Endothelial cell (in vitro differentiated cells): ENCODE results near the gene CYP2B6. TPM values are rescaled to one million over a fixed set of nuclear protein-coding genes. Genes with fewer than 3 reads are reported as not detected.
"Not testable (repeated sequence)": the region's sequence is repeated elsewhere in the genome, so short reads cannot be mapped to it uniquely, and the experiment has no call there.

Experiments used
- DNase-seq: peaks from one replicate; pipeline ENCODE4 v3.0.0; 2021; ENCODE audit warnings: low spot score
- H3K27ac Mint-ChIP-seq: one replicate; pipeline ENCODE4 v1.8.0; 2021; ENCODE audit warnings: mixed read lengths, inconsistent platforms; ENCODE audit not compliant: unreplicated experiment
- H3K27me3 Mint-ChIP-seq: one replicate; pipeline ENCODE4 v1.8.0; 2021; ENCODE audit warnings: mild to moderate bottlenecking, moderate library complexity, mixed read lengths, inconsistent platforms; ENCODE audit not compliant: unreplicated experiment
- H3K36me3 Mint-ChIP-seq: one replicate; pipeline ENCODE4 v1.8.0; 2021; ENCODE audit warnings: mild to moderate bottlenecking, low read depth, mixed read lengths, inconsistent platforms; ENCODE audit not compliant: unreplicated experiment
- H3K4me1 Mint-ChIP-seq: one replicate; pipeline ENCODE4 v1.8.0; 2021; ENCODE audit warnings: mild to moderate bottlenecking, mixed read lengths, inconsistent platforms; ENCODE audit not compliant: unreplicated experiment
- H3K4me3 Mint-ChIP-seq: one replicate; pipeline ENCODE4 v1.8.0; 2021; ENCODE audit warnings: mild to moderate bottlenecking, mixed read lengths, inconsistent platforms; ENCODE audit not compliant: unreplicated experiment
- H3K9me3 Mint-ChIP-seq: one replicate; pipeline ENCODE4 v1.8.0; 2021; ENCODE audit warnings: mixed read lengths, inconsistent platforms; ENCODE audit not compliant: unreplicated experiment
- total RNA-seq: library from RNA; stranded (reverse); fragmentation: NEBNext Ultra II Directional; extraction: Animal tissue kit (Norgen Biotek cat#: 25700); gene quantifications from one replicate; pipeline ENCODE4 v1.2.1, GENCODE V29; 2021; ENCODE audit not compliant: unreplicated experiment
- TF ChIP-seq, protein P1 (sequence below): fragments of 200-600 bp; sonication (generic); IDR thresholded peaks from one replicate; pipeline ENCODE4 v1.5.0; 2021; ENCODE audit warnings: antibody characterized with exemption; ENCODE audit not compliant: unreplicated experiment

The CYP2B6 gene
- total RNA-seq, 1 donor from 2014 or later, result not detected

DNA sequence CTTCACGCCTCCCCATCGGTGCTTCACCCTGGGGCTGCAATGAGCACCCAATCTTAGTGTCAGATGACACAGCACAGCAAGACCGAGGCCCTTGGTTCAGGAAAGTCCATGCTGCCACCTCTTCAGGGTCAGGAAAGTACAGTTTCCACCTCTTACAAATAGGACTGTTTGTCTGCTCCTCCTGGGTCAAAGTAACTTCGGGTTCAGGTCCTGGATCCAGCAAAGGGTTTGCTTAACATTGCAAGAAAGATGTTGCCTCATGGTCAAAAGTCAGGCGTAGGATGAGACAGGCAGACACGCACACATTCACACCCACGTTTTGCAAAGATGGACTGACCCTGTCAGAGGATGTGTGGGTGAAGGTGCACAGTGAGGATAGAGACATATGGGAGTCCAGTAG is 1.6 kb upstream of the CYP2B6 start:
- TF ChIP-seq, protein P1, sequence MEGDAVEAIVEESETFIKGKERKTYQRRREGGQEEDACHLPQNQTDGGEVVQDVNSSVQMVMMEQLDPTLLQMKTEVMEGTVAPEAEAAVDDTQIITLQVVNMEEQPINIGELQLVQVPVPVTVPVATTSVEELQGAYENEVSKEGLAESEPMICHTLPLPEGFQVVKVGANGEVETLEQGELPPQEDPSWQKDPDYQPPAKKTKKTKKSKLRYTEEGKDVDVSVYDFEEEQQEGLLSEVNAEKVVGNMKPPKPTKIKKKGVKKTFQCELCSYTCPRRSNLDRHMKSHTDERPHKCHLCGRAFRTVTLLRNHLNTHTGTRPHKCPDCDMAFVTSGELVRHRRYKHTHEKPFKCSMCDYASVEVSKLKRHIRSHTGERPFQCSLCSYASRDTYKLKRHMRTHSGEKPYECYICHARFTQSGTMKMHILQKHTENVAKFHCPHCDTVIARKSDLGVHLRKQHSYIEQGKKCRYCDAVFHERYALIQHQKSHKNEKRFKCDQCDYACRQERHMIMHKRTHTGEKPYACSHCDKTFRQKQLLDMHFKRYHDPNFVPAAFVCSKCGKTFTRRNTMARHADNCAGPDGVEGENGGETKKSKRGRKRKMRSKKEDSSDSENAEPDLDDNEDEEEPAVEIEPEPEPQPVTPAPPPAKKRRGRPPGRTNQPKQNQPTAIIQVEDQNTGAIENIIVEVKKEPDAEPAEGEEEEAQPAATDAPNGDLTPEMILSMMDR, result no peak
- Mint-ChIP-seq H3K36me3 (peaks cover 7% of the 10 kb centered on the region), H3K27me3 (peaks cover 2% of the 10 kb centered on the region), H3K27ac (no peak overlapping the region), H3K4me3 (no peak overlapping the region), H3K4me1 (no peaks in the 10 kb centered on the region), H3K9me3 (no peaks in the 10 kb centered on the region)
- no peak for DNase-seq

GRCh38 chr19:40995355-40995754 is 4.3 kb downstream of the CYP2B6 start:
- H3K27me3 Mint-ChIP-seq, result no peaks in the 10 kb centered on the region
- DNase-seq, result no peak
- no peaks in the 10 kb centered on the region for H3K9me3 Mint-ChIP-seq
- no peak overlapping the region for H3K27ac Mint-ChIP-seq
- H3K4me3 Mint-ChIP-seq, result no peak overlapping the region
- H3K4me1 Mint-ChIP-seq, result no peaks in the 10 kb centered on the region
- TF ChIP-seq, protein P1, result no peak
- peaks cover 4% of the 10 kb centered on the region for H3K36me3 Mint-ChIP-seq

- H3K4me3 Mint-ChIP-seq, H3K36me3 Mint-ChIP-seq, H3K27me3 Mint-ChIP-seq, H3K27ac Mint-ChIP-seq, DNase-seq, H3K4me1 Mint-ChIP-seq, H3K9me3 Mint-ChIP-seq: not testable (repeated sequence)
Measured at GRCh38 chr19:40999018-40999417, 7.9 kb downstream of the CYP2B6 start.

- H3K4me3 Mint-ChIP-seq, result no peak overlapping the region
- H3K27ac Mint-ChIP-seq, result no peak overlapping the region
- no peaks in the 10 kb centered on the region for H3K4me1 Mint-ChIP-seq
- H3K36me3 Mint-ChIP-seq, result no peaks in the 10 kb centered on the region
- no peak for DNase-seq
- no peaks in the 10 kb centered on the region for H3K9me3 Mint-ChIP-seq
- TF ChIP-seq, protein P1, result no peak
- H3K27me3 Mint-ChIP-seq, result peaks cover 5% of the 10 kb centered on the region
Measured at GRCh38 chr19:41000310-41000737, 9.2 kb downstream of the CYP2B6 start.

GRCh38 chr19:41001243-41001971 is 10.3 kb downstream of the CYP2B6 start:
- H3K27me3 Mint-ChIP-seq, result peaks cover 7% of the 10 kb centered on the region
- H3K9me3 Mint-ChIP-seq, result no peaks in the 10 kb centered on the region
- TF ChIP-seq, protein P1, result no peak
- DNase-seq, result no peak
- no peak overlapping the region for H3K4me3 Mint-ChIP-seq
- H3K4me1 Mint-ChIP-seq, result no peaks in the 10 kb centered on the region
- no peaks in the 10 kb centered on the region for H3K36me3 Mint-ChIP-seq
- H3K27ac Mint-ChIP-seq, result no peak overlapping the region

DNA sequence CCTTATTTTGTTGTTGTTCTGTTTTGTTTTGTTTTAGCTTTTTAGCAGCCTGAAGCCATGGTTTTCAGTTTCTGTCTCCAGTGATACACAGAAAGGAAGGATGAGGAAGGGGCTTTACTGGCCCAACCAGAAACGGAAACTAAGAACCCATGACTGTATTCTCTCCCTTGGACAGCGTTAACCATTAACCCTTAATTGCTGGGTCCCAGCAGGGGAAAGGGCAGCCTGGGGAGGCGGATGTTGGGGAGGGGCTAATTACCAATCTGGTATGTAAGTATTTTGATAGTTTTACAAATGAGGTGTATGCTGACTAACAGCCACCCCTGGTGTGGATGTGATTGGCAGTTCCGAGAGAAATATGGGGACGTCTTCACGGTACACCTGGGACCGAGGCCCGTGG is 12.6 kb downstream of the CYP2B6 start:
- not testable (repeated sequence) for DNase-seq, H3K9me3 Mint-ChIP-seq, H3K27ac Mint-ChIP-seq

More for the DNA sequence above, 12.6 kb downstream of the CYP2B6 start:
- not testable (repeated sequence) for H3K27me3 Mint-ChIP-seq, H3K4me3 Mint-ChIP-seq, H3K4me1 Mint-ChIP-seq, H3K36me3 Mint-ChIP-seq
